NB4 (cell line): Measurements from ENCODE around the gene KEL.

Experiments used
- POLR2A ChIP-seq: IDR thresholded peaks from 2 replicates; pipeline ENCODE4 v1.6.1; 2011; ENCODE audit warnings: mild to moderate bottlenecking; ENCODE audit not compliant: insufficient read length; ENCODE audit errors: extremely low read depth
- TF ChIP-seq, protein P1 (sequence below): IDR thresholded peaks from 2 replicates; pipeline ENCODE4 v1.6.1; 2011; ENCODE audit warnings: low read depth, low read length
- TF ChIP-seq, protein P2 (sequence below): IDR thresholded peaks from one replicate; pipeline ENCODE4 v1.5.1; 2012; ENCODE audit warnings: low read depth, low read length

DNA sequence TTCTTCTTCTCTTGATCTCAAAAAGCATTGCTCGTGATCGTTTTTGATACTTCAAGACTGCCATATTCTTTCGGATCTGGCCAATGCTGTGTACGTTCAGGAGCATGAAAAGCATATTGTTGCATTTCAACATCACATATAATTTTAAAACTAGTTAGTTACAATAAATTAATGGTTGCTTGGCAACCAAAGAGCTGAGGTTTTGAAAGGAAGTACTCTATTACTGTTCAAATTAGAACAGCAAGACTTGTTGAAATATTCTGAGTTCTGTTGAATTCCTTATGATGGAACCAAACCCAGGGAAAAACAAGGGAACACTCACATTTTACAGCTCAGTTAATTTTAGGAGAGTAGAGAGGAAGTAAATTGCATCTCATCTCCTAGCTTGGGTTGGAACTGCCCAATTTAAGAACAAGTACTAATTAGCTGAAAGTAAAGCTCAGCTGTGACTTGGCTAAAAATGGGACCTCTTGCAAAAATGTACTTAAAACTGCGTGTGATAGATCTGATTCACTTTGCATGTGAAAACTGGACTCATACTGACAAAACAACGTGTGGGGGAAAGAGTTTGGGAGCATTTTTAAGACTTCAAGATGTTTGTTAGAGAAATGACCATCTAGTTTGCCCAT is 43.6 kb upstream of the KEL start:
- no peak for TF ChIP-seq POLR2A
- TF ChIP-seq, protein P1, sequence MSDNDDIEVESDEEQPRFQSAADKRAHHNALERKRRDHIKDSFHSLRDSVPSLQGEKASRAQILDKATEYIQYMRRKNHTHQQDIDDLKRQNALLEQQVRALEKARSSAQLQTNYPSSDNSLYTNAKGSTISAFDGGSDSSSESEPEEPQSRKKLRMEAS, result no peak
- TF ChIP-seq, protein P2, sequence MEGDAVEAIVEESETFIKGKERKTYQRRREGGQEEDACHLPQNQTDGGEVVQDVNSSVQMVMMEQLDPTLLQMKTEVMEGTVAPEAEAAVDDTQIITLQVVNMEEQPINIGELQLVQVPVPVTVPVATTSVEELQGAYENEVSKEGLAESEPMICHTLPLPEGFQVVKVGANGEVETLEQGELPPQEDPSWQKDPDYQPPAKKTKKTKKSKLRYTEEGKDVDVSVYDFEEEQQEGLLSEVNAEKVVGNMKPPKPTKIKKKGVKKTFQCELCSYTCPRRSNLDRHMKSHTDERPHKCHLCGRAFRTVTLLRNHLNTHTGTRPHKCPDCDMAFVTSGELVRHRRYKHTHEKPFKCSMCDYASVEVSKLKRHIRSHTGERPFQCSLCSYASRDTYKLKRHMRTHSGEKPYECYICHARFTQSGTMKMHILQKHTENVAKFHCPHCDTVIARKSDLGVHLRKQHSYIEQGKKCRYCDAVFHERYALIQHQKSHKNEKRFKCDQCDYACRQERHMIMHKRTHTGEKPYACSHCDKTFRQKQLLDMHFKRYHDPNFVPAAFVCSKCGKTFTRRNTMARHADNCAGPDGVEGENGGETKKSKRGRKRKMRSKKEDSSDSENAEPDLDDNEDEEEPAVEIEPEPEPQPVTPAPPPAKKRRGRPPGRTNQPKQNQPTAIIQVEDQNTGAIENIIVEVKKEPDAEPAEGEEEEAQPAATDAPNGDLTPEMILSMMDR, result no peak
